GM06990 (cell line): ENCODE data around the gene CALD1.

Experiments used
- DNase-seq: peaks from one replicate; pipeline ENCODE4 v3.0.0-alpha.2; 2011; ENCODE audit not compliant: insufficient read length; ENCODE audit errors: extremely low read depth
- H3K27me3 ChIP-seq: replicated peaks from 2 replicates; pipeline ENCODE4 v1.6.0; 2011; ENCODE audit warnings: low read length; ENCODE audit not compliant: control insufficient read depth, insufficient read depth
- H3K36me3 ChIP-seq: 2 replicates; pipeline ENCODE4 v1.5.1; 2011; ENCODE audit warnings: low read length; ENCODE audit not compliant: control insufficient read depth, insufficient read depth
- H3K4me3 ChIP-seq: replicated peaks from 2 replicates; pipeline ENCODE4 v1.5.1; 2011; ENCODE audit warnings: low read depth, mild to moderate bottlenecking, control low read depth, low read length
- CTCF ChIP-seq: IDR thresholded peaks from 2 replicates; pipeline ENCODE4 v1.5.1; 2011; ENCODE audit warnings: low read length, control low read depth, mild to moderate bottlenecking, inconsistent platforms; ENCODE audit not compliant: insufficient read depth, poor library complexity, severe bottlenecking

The CALD1 gene

GRCh38 chr7:134856091-134856490 is 76.7 kb downstream of the CALD1 start:
- no peak for TF ChIP-seq CTCF
- H3K27me3 ChIP-seq, result no peaks in the 10 kb centered on the region
- no peak for DNase-seq
- no peak overlapping the region for H3K4me3 ChIP-seq
- no peaks in the 10 kb centered on the region for H3K36me3 ChIP-seq

- Histone ChIP-seq H3K36me3 (no peaks in the 10 kb centered on the region), H3K27me3 (no peaks in the 10 kb centered on the region), H3K4me3 (no peak overlapping the region)
- TF ChIP-seq CTCF, result no peak
- DNase-seq, result no peak
Observed at GRCh38 chr7:134856691-134857090, 77.3 kb downstream of the CALD1 start.

GRCh38 chr7:134857958-134858357 is 78.5 kb downstream of the CALD1 start:
- no peak for TF ChIP-seq CTCF
- DNase-seq, result no peak
- Histone ChIP-seq H3K4me3 (no peak overlapping the region), H3K27me3 (no peaks in the 10 kb centered on the region), H3K36me3 (no peaks in the 10 kb centered on the region)

GRCh38 chr7:134859783-134860182 is 80.3 kb downstream of the CALD1 start:
- TF ChIP-seq CTCF, result no peak
- Histone ChIP-seq H3K4me3 (no peak overlapping the region), H3K36me3 (no peaks in the 10 kb centered on the region), H3K27me3 (no peaks in the 10 kb centered on the region)
- DNase-seq, result no peak

- DNase-seq, result no peak
- no peak overlapping the region for H3K4me3 ChIP-seq
- no peaks in the 10 kb centered on the region for H3K27me3 ChIP-seq
- no peak for TF ChIP-seq CTCF
- no peaks in the 10 kb centered on the region for H3K36me3 ChIP-seq
Observed at GRCh38 chr7:134865001-134865845, 85.8 kb downstream of the CALD1 start.

GRCh38 chr7:134866617-134867016 is 87.2 kb downstream of the CALD1 start:
- no peak overlapping the region for H3K4me3 ChIP-seq
- no peak for TF ChIP-seq CTCF
- DNase-seq, result no peak
- H3K27me3 ChIP-seq, result no peaks in the 10 kb centered on the region
- no peaks in the 10 kb centered on the region for H3K36me3 ChIP-seq
